OCI-M2 (cell line): Measurements from ENCODE around the gene GCC1.
"Not testable (repeated sequence)": the region's sequence is repeated elsewhere in the genome, so short reads cannot be mapped to it uniquely, and the experiment has no call there.

Experiments
- DNase-seq: peaks from one replicate; lab custom pipeline; 2025; ENCODE audit not compliant: unreplicated experiment; lab: John Stamatoyannopoulos, UW

The GCC1 gene

DNA sequence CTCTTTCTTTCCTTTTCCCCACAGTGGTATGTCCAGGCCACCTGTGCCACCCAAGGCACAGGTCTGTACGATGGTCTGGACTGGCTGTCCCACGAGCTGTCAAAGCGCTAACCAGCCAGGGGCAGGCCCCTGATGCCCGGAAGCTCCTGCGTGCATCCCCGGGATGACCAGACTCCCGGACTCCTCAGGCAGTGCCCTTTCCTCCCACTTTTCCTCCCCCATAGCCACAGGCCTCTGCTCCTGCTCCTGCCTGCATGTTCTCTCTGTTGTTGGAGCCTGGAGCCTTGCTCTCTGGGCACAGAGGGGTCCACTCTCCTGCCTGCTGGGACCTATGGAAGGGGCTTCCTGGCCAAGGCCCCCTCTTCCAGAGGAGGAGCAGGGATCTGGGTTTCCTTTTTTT is 5.8 kb upstream of the GCC1 start:
- no peak for DNase-seq

DNA sequence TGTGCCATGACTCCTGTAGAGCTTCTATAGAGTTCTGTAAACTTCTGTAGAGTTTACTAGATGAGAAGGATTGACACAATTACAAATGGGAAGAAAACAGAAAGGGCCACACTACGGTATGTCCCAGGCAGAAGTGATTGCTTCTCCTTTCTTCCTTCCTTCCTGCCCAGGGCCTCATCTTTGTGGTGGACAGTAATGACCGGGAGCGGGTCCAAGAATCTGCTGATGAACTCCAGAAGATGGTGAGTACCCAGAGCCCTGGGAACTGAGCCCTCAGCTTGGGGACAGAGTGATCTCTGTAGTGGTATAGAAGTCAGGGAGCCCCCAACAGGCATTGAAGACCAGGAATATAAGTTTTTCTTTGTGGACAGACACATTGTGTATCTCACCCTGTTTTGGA is 4.5 kb upstream of the GCC1 start:
- DNase-seq: no peak

DNA sequence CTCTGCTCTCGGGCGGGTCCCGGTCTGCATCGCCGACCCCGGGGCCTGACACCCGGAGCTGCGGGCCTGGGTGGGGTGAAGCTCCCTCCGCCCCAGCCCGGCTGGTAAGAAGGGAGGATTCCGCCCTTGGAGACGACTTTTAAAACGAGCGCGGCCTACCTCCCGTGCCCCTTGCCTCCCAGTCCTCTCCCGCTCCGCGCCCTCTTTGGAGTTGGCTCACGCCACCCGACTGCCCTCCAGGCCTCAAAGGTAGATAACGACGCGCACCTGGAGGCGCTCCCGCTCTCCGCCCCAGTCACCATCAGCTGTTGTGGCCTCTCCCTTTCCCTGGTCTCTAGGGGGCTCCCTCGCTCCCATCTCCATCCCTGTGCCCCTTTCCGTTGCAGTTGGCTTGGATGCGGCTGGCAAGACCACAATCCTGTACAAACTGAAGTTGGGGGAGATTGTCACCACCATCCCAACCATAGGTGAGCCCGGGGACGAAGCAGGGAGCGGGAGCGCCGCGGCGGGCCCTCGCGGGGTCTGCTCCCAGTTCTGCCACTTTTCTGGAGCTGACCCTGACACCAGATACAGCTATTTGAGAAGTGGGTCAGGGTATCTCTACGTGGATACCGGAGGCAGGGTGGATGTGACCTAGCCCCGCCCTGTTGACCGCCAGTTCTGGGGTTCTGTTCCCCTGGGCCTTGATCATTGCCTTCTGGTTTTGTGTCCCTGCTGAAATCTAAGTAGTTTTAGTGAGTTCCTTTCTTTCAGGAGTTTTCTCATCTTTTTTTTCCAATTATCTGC is 3.5 kb upstream of the GCC1 start:
- no peak for DNase-seq

DNA sequence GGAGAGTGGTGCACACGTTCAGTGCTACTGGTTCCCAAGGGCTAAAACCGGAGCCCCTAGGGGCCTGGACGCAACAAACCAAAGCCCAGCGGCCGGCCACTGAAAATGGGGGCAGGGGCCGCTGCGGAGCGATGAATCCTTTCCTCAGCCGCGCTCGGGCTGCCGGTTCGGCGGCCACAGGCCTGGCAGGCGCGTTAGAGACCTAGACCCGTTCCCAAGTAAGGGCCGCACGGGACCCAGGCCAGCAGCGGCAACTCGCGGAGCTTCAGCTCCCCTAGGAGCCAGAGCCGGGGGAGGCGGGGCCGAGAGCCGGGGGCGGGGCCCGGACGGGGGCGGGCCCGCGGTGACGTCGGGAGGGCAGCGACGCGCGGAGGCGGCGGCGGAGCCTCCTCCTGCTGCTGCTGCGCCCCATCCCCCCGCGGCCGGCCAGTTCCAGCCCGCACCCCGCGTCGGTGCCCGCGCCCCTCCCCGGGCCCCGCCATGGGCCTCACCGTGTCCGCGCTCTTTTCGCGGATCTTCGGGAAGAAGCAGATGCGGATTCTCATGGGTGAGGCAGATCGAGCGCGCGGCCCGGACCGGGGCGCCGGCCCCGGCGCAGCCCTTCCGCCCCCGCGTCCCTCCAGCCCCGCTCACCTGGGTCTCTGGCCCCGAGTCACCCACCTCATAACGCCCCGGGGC is 2.8 kb upstream of the GCC1 start, which contains the start of gene ARF5:
TSS of gene ARF5 (plus strand) at position 393 of the 678 bp plus-strand sequence. CDS start at position 481, 88 bp downstream.
- DNase-seq: peak; percentile 65

DNA sequence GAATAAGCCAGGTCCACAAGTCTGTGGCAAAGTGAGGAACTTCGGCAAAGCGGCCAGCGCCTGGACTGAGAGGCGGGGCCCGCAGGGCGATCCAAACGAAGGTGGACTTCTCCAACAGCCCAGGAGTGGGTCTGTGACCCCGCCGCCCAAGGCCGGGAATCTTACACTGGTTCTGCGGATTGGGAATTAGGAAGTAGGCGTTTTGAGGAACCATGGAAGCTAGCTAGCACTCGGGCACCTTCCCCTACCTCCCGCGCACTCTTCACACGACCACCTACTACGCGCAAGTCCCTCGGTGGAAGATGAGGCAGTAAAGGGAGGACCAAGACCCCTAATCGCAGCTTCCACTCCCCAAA is 2.2 kb upstream of the GCC1 start:
- DNase-seq: no peak

DNA sequence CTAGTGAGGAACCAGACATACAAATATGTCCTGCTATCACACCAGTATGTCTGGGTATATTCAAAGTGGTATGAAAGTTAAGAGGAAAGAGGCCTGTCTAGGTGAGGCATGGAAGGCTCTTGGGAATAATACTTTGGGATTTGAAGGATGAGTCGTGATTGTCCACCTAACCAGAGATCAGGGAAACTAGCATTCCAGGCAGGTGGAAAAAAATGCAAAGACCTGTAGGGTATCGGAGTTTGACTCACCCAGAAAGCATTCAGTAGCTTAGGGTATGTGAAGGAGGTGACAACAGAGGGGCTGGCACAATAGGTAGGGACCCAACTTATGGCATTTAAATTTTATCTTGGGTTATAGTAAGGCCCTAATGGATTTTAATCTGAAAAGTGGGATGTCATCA is 950 bp upstream of the GCC1 start:
- DNase-seq: no peak

DNA sequence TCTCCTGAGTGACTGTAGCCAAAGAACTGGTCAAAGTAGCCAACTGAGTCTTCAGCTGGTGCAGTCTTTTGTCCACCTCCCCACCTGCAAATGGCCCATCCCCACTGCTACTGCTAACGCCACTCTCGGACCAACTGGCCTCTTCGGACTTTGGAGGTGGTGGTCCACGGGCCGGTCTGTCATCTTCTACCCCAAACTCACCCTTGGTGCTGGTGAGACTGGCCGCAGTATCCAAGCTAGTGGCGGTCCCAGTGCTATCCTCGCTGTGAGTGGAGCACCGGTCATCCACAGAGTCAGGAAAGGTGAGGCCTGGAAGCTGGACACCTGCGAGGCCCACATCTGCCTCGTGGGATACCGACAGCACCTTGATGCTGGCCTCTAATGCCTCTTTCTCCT is 750 bp downstream of the GCC1 start:
- DNase-seq: no peak

DNA sequence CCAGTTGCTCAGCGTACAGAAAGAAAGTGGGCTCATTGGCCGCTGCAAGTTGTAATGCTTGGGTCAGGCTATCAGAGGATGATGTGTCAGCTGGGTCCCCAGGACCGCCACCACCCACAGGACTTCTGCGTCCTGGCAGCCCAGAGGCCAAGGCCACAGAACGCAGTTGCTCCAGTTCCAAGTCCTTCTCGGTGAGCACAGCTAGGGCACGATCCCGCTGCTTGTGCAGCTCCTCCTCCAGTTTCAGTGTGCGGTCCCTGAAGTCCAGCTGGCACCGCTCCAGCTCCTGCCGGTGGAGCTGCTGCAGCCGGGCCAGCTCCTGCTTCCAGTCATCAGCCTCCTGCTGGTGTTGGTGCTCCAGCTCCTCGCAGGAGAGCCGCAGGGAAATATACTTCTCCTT is 3.0 kb downstream of the GCC1 start:
- no peak for DNase-seq

DNA sequence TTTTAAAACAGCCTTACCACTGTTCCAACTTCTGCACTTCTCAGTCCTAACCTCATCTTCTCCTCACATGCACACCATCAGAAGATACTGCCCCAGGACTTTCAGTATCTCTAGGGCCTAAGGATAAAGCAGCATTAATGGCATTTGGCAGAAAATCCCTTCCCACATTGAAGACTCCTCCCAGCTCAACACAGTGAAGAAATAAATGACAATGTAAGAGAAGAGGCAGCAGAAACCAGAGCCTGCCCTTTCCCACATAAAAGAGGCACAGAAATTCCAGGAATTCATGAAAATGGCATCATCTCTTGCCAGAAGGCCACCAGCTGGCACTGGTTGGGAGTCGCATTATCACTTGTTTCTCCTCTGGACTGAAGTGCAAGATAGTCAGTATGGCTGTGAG is 3.7 kb downstream of the GCC1 start:
- DNase-seq: no peak

DNA sequence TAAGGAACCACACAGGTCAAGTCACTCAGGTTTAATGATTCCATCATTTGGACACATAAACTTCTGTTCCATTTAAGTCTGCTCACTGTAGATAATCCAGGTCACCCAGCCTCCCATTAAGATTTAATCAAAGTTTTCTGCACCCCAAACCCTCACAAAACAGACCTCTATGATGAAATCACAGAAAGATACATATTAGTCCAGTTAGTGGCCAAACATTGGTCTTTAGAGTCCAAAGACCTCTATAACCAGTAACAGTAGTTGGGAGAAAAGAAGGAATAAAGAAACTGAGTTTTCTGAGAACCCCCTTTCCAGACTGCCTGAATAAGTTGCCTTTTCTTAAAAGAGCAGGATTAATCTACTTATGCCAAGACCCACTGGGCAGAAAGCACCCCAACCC is 4.8 kb downstream of the GCC1 start:
- DNase-seq: no peak

DNA sequence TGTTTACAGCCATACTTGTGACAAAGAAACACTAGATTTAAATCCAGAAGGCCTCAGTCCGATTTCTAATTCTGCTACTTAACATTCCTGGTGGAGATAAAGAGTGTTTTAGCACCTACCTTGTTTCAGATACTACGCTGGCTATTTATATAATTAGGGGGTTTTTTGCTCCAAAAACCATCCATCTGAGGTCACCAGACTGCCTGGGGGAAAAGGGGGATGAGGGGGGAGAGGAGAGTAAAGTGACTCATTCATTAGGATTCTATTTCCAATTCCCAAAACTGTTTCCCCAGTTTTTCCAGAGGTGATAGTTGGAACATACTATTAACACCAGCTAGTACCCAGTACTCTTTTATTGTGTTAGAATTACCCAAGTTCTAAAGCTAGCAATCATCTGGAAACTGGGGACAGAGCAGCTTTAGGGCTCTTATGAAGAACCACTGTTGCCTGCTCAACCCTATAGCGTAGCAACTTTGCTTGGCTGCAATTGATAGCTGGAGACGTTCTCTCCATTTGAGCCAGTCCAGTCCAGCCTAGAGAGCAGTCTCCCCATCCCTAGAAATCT is 6.6 kb downstream of the GCC1 start:
- no peak for DNase-seq

DNA sequence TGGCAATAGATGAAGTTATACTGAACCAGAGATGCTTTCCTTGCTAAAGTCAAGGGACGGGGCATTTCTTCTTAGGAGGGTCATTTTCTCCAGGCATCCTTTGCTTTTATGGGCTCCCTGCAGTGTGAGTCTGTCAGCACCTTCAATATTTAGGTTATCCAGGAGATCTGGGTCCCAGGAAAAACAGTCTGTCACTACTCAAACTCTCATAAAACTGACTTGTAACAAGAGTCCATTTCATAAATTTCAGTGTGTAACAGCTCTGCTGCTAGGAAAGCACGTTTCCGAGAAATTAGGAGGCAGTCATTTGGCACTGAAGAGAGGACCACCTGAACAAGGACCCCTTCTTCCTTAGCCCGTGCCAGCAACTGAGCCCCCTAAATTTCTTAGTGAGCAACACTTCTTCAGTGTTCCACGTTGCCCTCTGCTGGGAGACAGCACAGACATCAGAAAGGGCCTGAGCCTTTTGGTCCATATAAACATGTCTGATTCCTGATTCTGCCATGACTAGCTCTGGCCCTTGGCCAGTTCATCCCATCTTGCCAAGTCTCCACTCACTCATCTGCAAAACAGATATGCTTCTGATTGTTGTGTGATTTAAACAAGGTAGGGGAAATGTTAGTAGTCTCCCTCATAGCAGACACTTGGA is 7.2 kb downstream of the GCC1 start:
- no peak for DNase-seq

DNA sequence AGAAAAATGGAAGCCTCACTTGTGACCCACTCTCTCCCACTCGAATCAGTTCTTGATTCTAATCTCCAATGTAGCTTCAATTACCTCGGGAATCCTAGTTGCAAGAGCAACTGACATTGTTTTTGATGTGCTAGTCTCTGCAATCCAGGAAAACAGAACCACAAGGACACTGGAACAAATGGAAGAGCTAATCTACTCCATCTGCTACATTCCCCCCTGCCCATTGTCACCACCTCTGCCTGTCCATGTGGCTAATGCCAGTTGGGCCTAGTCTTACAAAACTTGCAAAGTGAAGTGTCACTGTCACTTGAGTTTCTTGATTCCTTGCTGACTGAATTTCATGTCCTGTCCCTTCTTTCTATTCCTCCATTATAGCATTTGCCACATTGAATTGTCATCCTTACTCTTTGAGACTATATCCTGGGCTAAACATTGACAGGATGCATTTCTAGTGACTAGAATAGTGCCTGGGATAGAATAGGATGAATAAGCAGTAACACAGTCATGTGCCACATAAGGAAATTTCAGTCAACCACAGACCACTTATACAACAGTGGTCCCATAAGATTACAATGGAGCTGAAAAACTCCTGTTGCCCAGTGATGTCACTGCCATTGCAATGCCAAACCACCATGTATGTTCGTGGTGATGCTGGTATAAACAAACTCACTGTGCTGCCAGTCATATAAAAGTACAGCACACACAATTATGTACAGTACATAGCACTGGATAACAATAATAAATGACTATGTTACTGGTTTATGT is 13.5 kb downstream of the GCC1 start:
- no peak for DNase-seq

DNA sequence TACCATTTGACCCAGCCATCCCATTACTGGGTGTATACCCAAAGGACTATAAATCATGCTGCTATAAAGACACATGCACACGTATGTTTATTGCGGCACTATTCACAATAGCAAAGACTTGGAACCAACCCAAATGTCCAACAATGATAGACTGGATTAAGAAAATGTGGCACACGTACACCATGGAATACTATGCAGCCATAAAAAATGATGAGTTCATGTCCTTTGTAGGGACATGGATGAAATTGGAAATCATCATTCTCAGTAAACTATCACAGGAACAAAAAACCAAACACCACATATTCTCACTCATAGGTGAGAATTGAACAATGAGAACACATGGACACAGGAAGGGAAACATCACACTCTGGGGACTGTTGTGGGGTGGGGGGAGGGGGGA is 17.4 kb downstream of the GCC1 start:
- DNase-seq: not testable (repeated sequence)

DNA sequence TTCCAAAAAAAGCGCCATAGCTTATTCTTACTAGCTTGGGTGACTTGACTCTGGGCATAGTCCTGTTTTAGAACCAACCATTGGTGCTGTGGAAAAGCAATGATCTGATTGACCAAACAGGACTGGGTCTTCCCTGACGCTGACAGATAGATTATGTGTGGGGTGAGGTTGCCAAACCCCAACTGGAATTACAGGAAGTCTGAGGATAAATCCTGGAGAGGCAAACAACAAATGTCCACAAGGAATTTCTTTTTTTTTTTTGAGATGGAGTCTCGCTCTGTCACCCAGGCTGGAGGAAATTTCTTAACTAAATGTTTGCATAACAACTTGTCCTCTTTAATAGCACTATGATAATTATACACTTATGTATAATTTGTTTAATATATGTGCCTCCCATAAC is 19.2 kb downstream of the GCC1 start:
- DNase-seq: no peak

DNA sequence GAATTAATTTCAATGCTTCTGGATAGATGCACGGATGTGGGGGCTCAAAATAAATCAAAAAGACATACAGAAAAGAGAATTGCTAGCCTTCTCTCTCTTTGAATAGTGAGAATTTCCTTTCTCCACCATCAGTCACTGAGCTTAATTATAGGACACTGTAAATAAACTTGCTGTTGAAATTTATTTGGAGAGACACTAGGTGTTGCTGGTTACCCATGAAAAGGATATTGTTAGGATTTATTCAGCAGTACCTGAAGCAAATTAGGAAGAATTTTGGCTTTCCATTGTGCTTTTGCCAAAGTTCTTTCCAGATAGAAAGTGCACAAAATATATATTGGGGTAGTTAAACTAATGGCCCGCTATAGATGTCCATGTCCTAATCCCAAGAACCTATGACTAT is 27.6 kb downstream of the GCC1 start:
- no peak for DNase-seq

DNA sequence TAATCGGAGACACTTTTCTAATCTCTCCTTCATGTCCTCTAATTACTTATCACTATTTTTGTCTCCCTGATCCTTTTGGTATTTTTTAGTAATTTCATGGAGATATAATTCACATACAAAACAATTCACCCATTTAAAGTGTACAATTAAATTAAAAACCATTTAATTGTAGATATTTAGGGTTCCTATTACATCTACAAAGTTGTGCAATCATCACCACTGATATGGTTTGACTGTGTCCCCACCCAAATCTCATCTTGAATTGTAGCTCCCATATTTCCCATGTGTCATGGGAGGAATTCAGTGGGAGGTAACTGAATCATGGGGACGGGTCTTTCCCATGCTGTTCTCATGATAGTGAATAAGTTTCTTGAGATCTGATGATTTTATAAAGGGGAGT is 29.0 kb downstream of the GCC1 start:
- DNase-seq: no peak

DNA sequence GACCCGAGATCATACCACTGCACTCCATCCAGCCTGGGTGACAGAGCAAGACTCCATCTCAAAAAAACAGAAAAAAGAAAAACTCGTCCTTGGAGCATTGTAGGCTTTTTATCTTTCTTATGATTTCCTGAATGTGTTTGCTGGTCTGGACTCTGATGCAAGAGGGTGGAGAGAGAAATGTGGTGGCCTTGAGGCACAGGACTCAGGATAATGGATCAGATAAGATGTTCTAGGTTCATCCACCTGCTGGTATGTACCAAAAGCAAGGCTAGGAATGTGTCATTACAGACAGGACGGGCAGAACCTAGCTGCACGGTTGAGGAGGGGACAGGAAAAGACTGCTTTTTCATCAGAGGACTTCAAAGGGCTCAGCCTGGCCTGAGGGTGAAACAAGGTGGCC is 33.5 kb downstream of the GCC1 start:
- DNase-seq: no peak

DNA sequence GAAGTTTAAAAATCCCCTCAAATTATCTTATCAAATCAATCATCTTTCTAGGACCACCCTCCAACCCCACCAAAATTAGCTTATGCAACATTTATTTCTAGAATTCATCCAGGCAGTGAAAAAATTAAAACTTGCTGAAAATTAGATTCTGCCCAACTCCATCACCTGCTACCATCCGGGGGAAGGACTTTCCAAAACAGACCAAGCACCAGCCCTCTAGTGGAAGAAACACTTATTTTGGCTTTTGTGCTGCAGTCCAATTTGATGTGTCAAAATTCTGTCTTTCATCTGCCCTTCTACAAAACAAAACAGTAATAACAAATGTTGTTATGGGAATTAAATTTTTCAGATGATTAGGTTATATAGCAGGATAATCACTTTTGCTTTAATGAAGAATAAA is 35.1 kb downstream of the GCC1 start:
- DNase-seq: no peak

DNA sequence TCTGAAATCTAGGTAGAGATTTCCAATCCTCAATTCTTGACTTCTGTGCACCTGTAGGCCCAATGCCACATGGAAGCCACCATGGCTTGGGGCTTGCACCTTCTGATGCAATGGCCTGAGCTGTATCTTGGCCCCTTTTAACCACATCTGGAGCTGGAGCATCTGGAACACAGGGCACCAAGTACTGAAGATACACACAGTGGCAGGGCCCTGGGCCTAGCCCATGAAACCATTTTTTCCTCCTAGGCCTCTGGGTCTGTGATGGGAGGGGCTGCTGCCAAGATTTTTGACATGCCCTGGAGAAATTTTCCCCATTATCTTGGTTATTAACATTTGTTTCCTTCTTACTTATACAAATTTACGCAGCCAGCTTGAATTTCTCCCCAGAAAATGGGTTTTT is 39.1 kb downstream of the GCC1 start:
- DNase-seq: no peak

DNA sequence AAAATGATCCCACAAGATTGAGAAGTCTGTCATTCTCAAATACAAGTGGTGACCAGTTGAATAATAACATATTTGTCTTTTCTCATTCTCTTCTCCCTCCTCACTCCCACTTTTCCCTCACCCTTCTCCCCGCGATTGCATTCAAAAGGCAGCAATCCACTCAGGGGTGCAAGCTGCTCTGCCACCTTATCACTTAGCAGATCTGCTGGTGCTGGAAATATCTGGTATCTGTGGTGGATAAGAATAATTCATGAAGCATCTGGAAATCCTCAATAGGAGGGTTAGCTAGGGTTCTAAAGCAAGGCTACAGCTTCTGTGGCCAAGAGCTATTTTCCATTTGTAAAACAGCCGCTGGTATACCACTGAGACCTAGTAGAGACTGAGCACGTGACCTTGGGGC is 43.8 kb downstream of the GCC1 start:
- no peak for DNase-seq
